ENCODE results near the gene RNASE4. TPM values are rescaled to one million over a fixed set of nuclear protein-coding genes. Genes with fewer than 3 reads are reported as not detected.

Gene RNASE4
- total RNA-seq, 1 donor from 2014 or later, result 6.3 TPM

GRCh38 chr14:20719777-20720176 lies 35.4 kb downstream of the RNASE4 start:
- FAIRE-seq, result no peak
- peaks cover 9% of the 10 kb centered on the region for H3K36me3 Mint-ChIP-seq (ENCODE audit: low read depth, unreplicated experiment)

GRCh38 chr14:20720741-20721140 lies 36.4 kb downstream of the RNASE4 start:
- H3K36me3 Mint-ChIP-seq (ENCODE audit: low read depth, unreplicated experiment), result peaks cover 8% of the 10 kb centered on the region
- peaks cover 8% of the 10 kb centered on the region for H3K27me3 Mint-ChIP-seq (ENCODE audit: low read depth, unreplicated experiment)
- Histone ChIP-seq H4K20me1 (ENCODE audit: insufficient read depth, low read length) (no peaks in the 10 kb centered on the region), H3K36me3 (ENCODE audit: insufficient read depth, low read length) (no peaks in the 10 kb centered on the region), H3K27me3 (ENCODE audit: insufficient read depth, low read length) (peaks cover 8% of the 10 kb centered on the region), H3K9ac (ENCODE audit: low read length) (no peak overlapping the region), H3K4me2 (ENCODE audit: low read length) (no peak overlapping the region), H3K9me3 (ENCODE audit: insufficient read depth, low read depth, low read length) (peaks cover 3% of the 10 kb centered on the region), H3K27ac (ENCODE audit: low read depth, low read length) (no peak overlapping the region), H2AFZ (ENCODE audit: low read depth, low read length) (no peak overlapping the region), H3K4me3 (ENCODE audit: insufficient read depth, low read depth, low read length) (no peak overlapping the region), H3K79me2 (ENCODE audit: insufficient read depth, low read length) (no peaks in the 10 kb centered on the region), H3K4me1 (ENCODE audit: insufficient read depth, low read length) (no peaks in the 10 kb centered on the region)
- no peak for DNase-seq (ENCODE audit: low read depth)
- no peak overlapping the region for H3K4me3 Mint-ChIP-seq (ENCODE audit: unreplicated experiment)
- H3K9me3 Mint-ChIP-seq (ENCODE audit: unreplicated experiment), result peaks cover 11% of the 10 kb centered on the region
- TF ChIP-seq CTCF (IDR thresholded peaks at IDR 0.05; ENCODE audit: insufficient read depth, low read depth, low read length), result no peak
- FAIRE-seq, result no peak
- no peak overlapping the region for H3K27ac Mint-ChIP-seq (ENCODE audit: unreplicated experiment)
- no peaks in the 10 kb centered on the region for H3K4me1 Mint-ChIP-seq (ENCODE audit: low read depth, unreplicated experiment)

More at GRCh38 chr14:20719777-20720176, 35.4 kb downstream of the RNASE4 start:
- Histone ChIP-seq H3K79me2 (ENCODE audit: insufficient read depth, low read length) (no peaks in the 10 kb centered on the region), H3K4me1 (ENCODE audit: insufficient read depth, low read length) (no peaks in the 10 kb centered on the region), H3K27me3 (ENCODE audit: insufficient read depth, low read length) (peaks cover 6% of the 10 kb centered on the region), H3K4me3 (ENCODE audit: insufficient read depth, low read depth, low read length) (no peak overlapping the region), H3K36me3 (ENCODE audit: insufficient read depth, low read length) (no peaks in the 10 kb centered on the region), H3K4me2 (ENCODE audit: low read length) (no peak overlapping the region), H3K9me3 (ENCODE audit: insufficient read depth, low read depth, low read length) (peaks cover 3% of the 10 kb centered on the region), H3K27ac (ENCODE audit: low read depth, low read length) (no peak overlapping the region), H4K20me1 (ENCODE audit: insufficient read depth, low read length) (no peaks in the 10 kb centered on the region), H3K9ac (ENCODE audit: low read length) (no peak overlapping the region), H2AFZ (ENCODE audit: low read depth, low read length) (no peak overlapping the region)
- Mint-ChIP-seq H3K9me3 (ENCODE audit: unreplicated experiment) (peaks cover 15% of the 10 kb centered on the region), H3K27ac (ENCODE audit: unreplicated experiment) (no peak overlapping the region), H3K4me3 (ENCODE audit: unreplicated experiment) (no peak overlapping the region), H3K27me3 (ENCODE audit: low read depth, unreplicated experiment) (peaks cover 8% of the 10 kb centered on the region), H3K4me1 (ENCODE audit: low read depth, unreplicated experiment) (peaks cover 6% of the 10 kb centered on the region)
- TF ChIP-seq CTCF (IDR thresholded peaks at IDR 0.05; ENCODE audit: insufficient read depth, low read depth, low read length), result no peak
- no peak for TF ChIP-seq EZH2 (IDR thresholded peaks at IDR 0.05; ENCODE audit: insufficient read depth, low read length)
- no peak for DNase-seq (ENCODE audit: low read depth)

- no peak for TF ChIP-seq CTCF (IDR thresholded peaks at IDR 0.05; ENCODE audit: insufficient read depth, low read depth, low read length)
- TF ChIP-seq EZH2 (IDR thresholded peaks at IDR 0.05; ENCODE audit: insufficient read depth, low read length), result no peak
- peaks cover 12% of the 10 kb centered on the region for H3K36me3 Mint-ChIP-seq (ENCODE audit: low read depth, unreplicated experiment)
Observed at GRCh38 chr14:20722016-20722415, 37.7 kb downstream of the RNASE4 start.

More at GRCh38 chr14:20722016-20722415, 37.7 kb downstream of the RNASE4 start:
- Histone ChIP-seq H3K27ac (ENCODE audit: low read depth, low read length) (no peak overlapping the region), H3K4me1 (ENCODE audit: insufficient read depth, low read length) (no peaks in the 10 kb centered on the region), H3K79me2 (ENCODE audit: insufficient read depth, low read length) (no peaks in the 10 kb centered on the region), H3K9me3 (ENCODE audit: insufficient read depth, low read depth, low read length) (no peaks in the 10 kb centered on the region), H2AFZ (ENCODE audit: low read depth, low read length) (no peak overlapping the region), H3K36me3 (ENCODE audit: insufficient read depth, low read length) (no peaks in the 10 kb centered on the region), H3K27me3 (ENCODE audit: insufficient read depth, low read length) (peaks cover 8% of the 10 kb centered on the region), H4K20me1 (ENCODE audit: insufficient read depth, low read length) (no peaks in the 10 kb centered on the region), H3K9ac (ENCODE audit: low read length) (no peak overlapping the region), H3K4me3 (ENCODE audit: insufficient read depth, low read depth, low read length) (no peak overlapping the region), H3K4me2 (ENCODE audit: low read length) (no peak overlapping the region)
- H3K27me3 Mint-ChIP-seq (ENCODE audit: low read depth, unreplicated experiment), result peaks cover 10% of the 10 kb centered on the region
- H3K4me3 Mint-ChIP-seq (ENCODE audit: unreplicated experiment), result no peak overlapping the region
- H3K27ac Mint-ChIP-seq (ENCODE audit: unreplicated experiment), result no peak overlapping the region
- FAIRE-seq (no peak), DNase-seq (ENCODE audit: low read depth) (no peak)
- H3K4me1 Mint-ChIP-seq (ENCODE audit: low read depth, unreplicated experiment), result no peaks in the 10 kb centered on the region
- H3K9me3 Mint-ChIP-seq (ENCODE audit: unreplicated experiment), result peaks cover 11% of the 10 kb centered on the region

All from astrocyte (in vitro differentiated cells and primary cell).